Measurements from ENCODE around the gene GPR50.

Gene GPR50

GRCh38 chrX:151227627-151228026, 51.2 kb downstream of the GPR50 start:
- no peak for DNase-seq (ENCODE audit: low read depth)

GRCh38 chrX:151228935-151229334, 52.6 kb downstream of the GPR50 start:
- DNase-seq (ENCODE audit: low read depth), result no peak
